SK-N-SH treated with all-trans-retinoic acid at 6 μM for 48 hours (cell line): ENCODE measurements around the gene PRX.

Experiments
- PATZ1 ChIP-seq: fragments of 250-450 bp; sonication (Bioruptor Pico); IDR thresholded peaks from 2 replicates; pipeline ENCODE4 v1.8.0; 2020; ENCODE audit warnings: mild to moderate bottlenecking, moderate library complexity, borderline replicate concordance
- ZFP3 ChIP-seq: fragments of 250-450 bp; sonication (Bioruptor Pico); IDR thresholded peaks from 2 replicates; pipeline ENCODE4 v1.5.0; 2020; ENCODE audit warnings: mild to moderate bottlenecking, moderate library complexity

- TF ChIP-seq ZFP3 (CRISPR knock-in tag) (no peak), PATZ1 (CRISPR knock-in tag) (no peak)
These were observed 31.0 kb upstream of the PRX start, which contains the start of gene SERTAD3 for GRCh38 chr19:40444000-40444824.
